ENCODE results near the gene SUN5.
"Not testable (repeated sequence)": the region's sequence is repeated elsewhere in the genome, so short reads cannot be mapped to it uniquely, and the experiment has no call there.

SUN5 gene

GRCh38 chr20:32965115-32965514 lies 39.1 kb downstream of the SUN5 start:
- DNase-seq (ENCODE audit: low read depth in 2 of 2) = no peak

- no peak for DNase-seq (ENCODE audit: low read depth in 2 of 2)
These were observed 39.7 kb downstream of the SUN5 start for GRCh38 chr20:32964575-32964974.

- DNase-seq (ENCODE audit: low read depth in 2 of 2) = no peak
These were observed 41.1 kb downstream of the SUN5 start for GRCh38 chr20:32963176-32963575.

- not testable (repeated sequence) for DNase-seq (ENCODE audit: low read depth in 2 of 2)
These were observed 41.6 kb downstream of the SUN5 start for GRCh38 chr20:32962646-32963045.

GRCh38 chr20:32962053-32962452 lies 42.2 kb downstream of the SUN5 start:
- DNase-seq (ENCODE audit: low read depth in 2 of 2) = no peak

GRCh38 chr20:32960849-32961731 lies 43.1 kb downstream of the SUN5 start:
- DNase-seq (ENCODE audit: low read depth in 2 of 2) = no peak

- DNase-seq (ENCODE audit: low read depth in 2 of 2) = no peak
These were observed 44.1 kb downstream of the SUN5 start for GRCh38 chr20:32960222-32960518.

- DNase-seq (ENCODE audit: low read depth in 2 of 2) = no peak
These were observed 44.6 kb downstream of the SUN5 start for GRCh38 chr20:32959351-32960221.

- DNase-seq (ENCODE audit: low read depth in 2 of 2) = no peak
These were observed 45.7 kb downstream of the SUN5 start for GRCh38 chr20:32958574-32958973.

- DNase-seq (ENCODE audit: low read depth in 2 of 2) = no peak
These were observed 46.8 kb downstream of the SUN5 start for GRCh38 chr20:32957459-32957858.

GRCh38 chr20:32950539-32950938 lies 53.7 kb downstream of the SUN5 start:
- DNase-seq (ENCODE audit: low read depth in 2 of 2) = not testable (repeated sequence)

GRCh38 chr20:32946629-32947028 lies 57.6 kb downstream of the SUN5 start:
- DNase-seq (ENCODE audit: low read depth in 2 of 2) = no peak

- no peak for DNase-seq (ENCODE audit: low read depth in 2 of 2)
These were observed 58.5 kb downstream of the SUN5 start for GRCh38 chr20:32945710-32946221.

GRCh38 chr20:32943490-32944052 lies 60.7 kb downstream of the SUN5 start:
- DNase-seq (ENCODE audit: low read depth in 2 of 2) = no peak

- no peak for DNase-seq (ENCODE audit: low read depth in 2 of 2)
These were observed 62.9 kb downstream of the SUN5 start for GRCh38 chr20:32941155-32941885.

- DNase-seq (ENCODE audit: low read depth in 2 of 2) = no peak
These were observed 69.7 kb downstream of the SUN5 start for GRCh38 chr20:32934580-32934979.

All from stimulated activated CD8-positive, alpha-beta memory T cell treated with anti-CD3 and anti-CD28 coated beads, Interleukin-2, amount 100 ng/mL, for 48 hours (primary cell).